ENCODE measurements around the gene GORASP2. TPM values are rescaled to one million over a fixed set of nuclear protein-coding genes. Genes with fewer than 3 reads are reported as not detected.

GORASP2 gene
- total RNA-seq, 1 experiment from 2014 or later = 97.7 TPM

- Histone ChIP-seq H2BK20ac (ENCODE audit: low read depth, low read length, poor library complexity, severe bottlenecking) (no peak overlapping the region), H3K23me2 (ENCODE audit: insufficient read length, low read depth, low read length, poor library complexity, severe bottlenecking) (no peaks in the 10 kb centered on the region), H2AFZ (ENCODE audit: low read length) (no peak overlapping the region), H2BK120ac (ENCODE audit: low read depth, low read length, poor library complexity, severe bottlenecking) (no peak overlapping the region), H4K20me1 (ENCODE audit: control insufficient read depth, insufficient read depth, insufficient read length) (no peaks in the 10 kb centered on the region), H3K4me1 (ENCODE audit: insufficient read depth, low read length) (peaks cover 4% of the 10 kb centered on the region; the same call in 1 of the 2 replicates), H2BK5ac (ENCODE audit: insufficient read length, low read length) (no peak overlapping the region), H3K27me3 (ENCODE audit: insufficient read depth, low read length) (no peaks in the 10 kb centered on the region), H3K23ac (ENCODE audit: insufficient read length, low read depth, low read length) (no peak overlapping the region), H3K56ac (ENCODE audit: insufficient read length, low read depth, low read length) (no peak overlapping the region), H3T11ph (ENCODE audit: low read length) (no peak overlapping the region), H4K5ac (ENCODE audit: insufficient read length, low read depth, low read length) (no peak overlapping the region), H2BK15ac (ENCODE audit: low read depth, low read length) (no peak overlapping the region), H3K79me1 (ENCODE audit: insufficient read depth, low read depth, low read length, poor library complexity, severe bottlenecking) (no peaks in the 10 kb centered on the region), H2AK5ac (ENCODE audit: insufficient read length, low read length) (no peak overlapping the region), H3K9ac (ENCODE audit: extremely low read depth, insufficient read length, low read length) (no peak overlapping the region), H3K79me2 (ENCODE audit: insufficient read depth, low read length) (no peaks in the 10 kb centered on the region), H4K91ac (ENCODE audit: insufficient read length, low read depth, low read length) (no peak overlapping the region), H3K18ac (ENCODE audit: insufficient read length, low read depth, low read length) (no peak overlapping the region), H4K8ac (replicated peaks; ENCODE audit: insufficient read length, low read depth, low read length) (no peak overlapping the region), H3K4ac (ENCODE audit: low read depth, low read length) (no peak overlapping the region), H3K4me2 (ENCODE audit: insufficient read depth, insufficient read length, low read length) (no peak overlapping the region), H2BK12ac (ENCODE audit: insufficient read length, low read depth, low read length) (no peak overlapping the region), H3K14ac (ENCODE audit: insufficient read depth, low read length) (no peak overlapping the region), H3K27ac (ENCODE audit: insufficient read length, low read depth, low read length) (no peak overlapping the region), H3K9me3 (ENCODE audit: control insufficient read depth, low read depth, low read length) (peaks cover 12% of the 10 kb centered on the region)
- Mint-ChIP-seq H3K9me3 (peaks cover 28 to 38% of the 10 kb centered on the region in 2 experiments), H3K27me3 (ENCODE audit: low read depth) (no peaks in the 10 kb centered on the region; the same call in 1 of the 2 replicates), H3K4me3 (no peak overlapping the region), H3K27ac (no peak overlapping the region), H3K4me1 (peaks cover 7 to 8% of the 10 kb centered on the region in 2 experiments), H3K36me3 (ENCODE audit: insufficient read depth in 1 of 3, low read depth in 3 of 3) (peaks cover 6 to 19% (median 10%) of the 10 kb centered on the region in 3 experiments; a peak in 6 of 7 replicates)
- no peak for TF ChIP-seq CTCF (conservative IDR thresholded peaks at IDR 0.05)
- no CpG with 5 or more reads among the region's 1 CpG for WGBS (ENCODE audit: extremely low coverage, insufficient read length, low lambda C conversion rate)
- DNase-seq = no peak
Observed at GRCh38 chr2:170923799-170924198, 5.3 kb upstream of the GORASP2 start.

All from H9 (cell line).